SK-N-SH (cell line): ENCODE measurements around the gene SLC12A5. TPM values are rescaled to one million over a fixed set of nuclear protein-coding genes. Genes with fewer than 3 reads are reported as not detected.

Experiments used
- CTCF ChIA-PET: fragments of 300-600, 350-600 bp; formaldehyde crosslinking; extraction: SDS; loops from one replicate; lab custom pipeline; 2021; lab: Yijun Ruan, JAX
- POLR2A ChIA-PET: fragments of 350-600 bp; sonication (Branson Sonifier 250); formaldehyde crosslinking; extraction: SDS; loops from one replicate; lab custom pipeline; 2020; ENCODE audit warnings: antibody characterized with exemption, inconsistent platforms; lab: Yijun Ruan, JAX
- DNase-seq: peaks from one replicate; pipeline ENCODE4 v3.0.0; 2012
- H2AFZ ChIP-seq: fragments of 200-600 bp; sonication (generic); 2 replicates; pipeline ENCODE4 v1.8.1; 2016; ENCODE audit warnings: antibody characterized with exemption, mild to moderate bottlenecking, low read depth
- H3F3A ChIP-seq: fragments of 200-600 bp; sonication (generic); replicated peaks from 2 replicates; pipeline ENCODE3; 2016; ENCODE audit warnings: antibody characterized with exemption, mild to moderate bottlenecking; ENCODE audit not compliant: insufficient read depth
- H3K27ac ChIP-seq, 2 experiments: fragments of 200-500 bp in 1 of 2; fragments of 200-600 bp in 1 of 2; sonication (Bioruptor generic) in 1 of 2; sonication (generic), shearing (Covaris generic) in 1 of 2; 2 replicates each; pipeline versions ENCODE4 v1.5.1 to v1.6.1; 2014 to 2016; ENCODE audit warnings: low read depth in 2 of 2, inconsistent platforms in 1 of 2, low read length in 1 of 2, mild to moderate bottlenecking in 1 of 2, mixed read lengths in 1 of 2
- H3K27me3 ChIP-seq: fragments of 200-600 bp; sonication (generic), shearing (Covaris generic); 2 replicates; pipeline ENCODE4 v1.6.1; 2016; ENCODE audit warnings: mixed run types; ENCODE audit not compliant: insufficient read depth
- H3K36me3 ChIP-seq, 2 experiments: fragments of 200-500 bp in 1 of 2; fragments of 200-600 bp in 1 of 2; sonication (Bioruptor generic) in 1 of 2; sonication (generic) in 1 of 2; replicated peaks in 1 of 2; 2 replicates each; pipeline versions ENCODE3 to v1.5.1; 2014 to 2016; ENCODE audit warnings: low read length in 1 of 2, mild to moderate bottlenecking in 1 of 2; ENCODE audit not compliant: insufficient read depth in 2 of 2, control insufficient read depth in 1 of 2
- H3K4me1 ChIP-seq, 2 experiments: fragments of 200-500 bp in 1 of 2; fragments of 200-600 bp in 1 of 2; sonication (Bioruptor generic) in 1 of 2; sonication (generic), shearing (Covaris generic) in 1 of 2; 2 replicates each; pipeline versions ENCODE4 v1.5.1 to v1.6.1; 2014 to 2016; ENCODE audit warnings: low read depth in 1 of 2, low read length in 1 of 2, mixed run types in 1 of 2; ENCODE audit not compliant: insufficient read depth in 2 of 2, control insufficient read depth in 1 of 2
- H3K4me2 ChIP-seq: fragments of 200-600 bp; sonication (generic), shearing (Covaris generic); 2 replicates; pipeline ENCODE4 v1.6.1; 2017; ENCODE audit warnings: mixed run types
- H3K4me3 ChIP-seq, 2 experiments: fragments of 200-500 bp in 1 of 2; fragments of 200-600 bp in 1 of 2; sonication (Bioruptor generic) in 1 of 2; sonication (generic), shearing (Covaris generic) in 1 of 2; 2 replicates each; pipeline versions ENCODE4 v1.5.1 to v1.8.1; 2014 to 2016; ENCODE audit warnings: low read depth in 2 of 2, inconsistent platforms in 1 of 2, low read length in 1 of 2, mild to moderate bottlenecking in 1 of 2, mixed read lengths in 1 of 2, moderate library complexity in 1 of 2
- H3K79me2 ChIP-seq: fragments of 200-600 bp; sonication (generic); 2 replicates; pipeline ENCODE4 v1.8.1; 2017; ENCODE audit warnings: mild to moderate bottlenecking; ENCODE audit not compliant: insufficient read depth
- H3K9ac ChIP-seq: fragments of 200-600 bp; sonication (generic); 2 replicates; pipeline ENCODE4 v1.6.1; 2017; ENCODE audit warnings: mixed run types
- H3K9me2 ChIP-seq: fragments of 200-600 bp; sonication (generic); 2 replicates; pipeline ENCODE4 v1.6.1; 2017; ENCODE audit warnings: mixed run types
- H3K9me3 ChIP-seq: fragments of 200-600 bp; sonication (generic); 2 replicates; pipeline ENCODE4 v1.6.1; 2017; ENCODE audit warnings: mixed run types, mild to moderate bottlenecking, moderate library complexity
- H4K20me1 ChIP-seq: fragments of 200-600 bp; sonication (generic); 2 replicates; pipeline ENCODE4 v1.6.1; 2017; ENCODE audit warnings: mild to moderate bottlenecking, mixed run types; ENCODE audit not compliant: insufficient read depth
- CHD2 ChIP-seq: fragments of 150-350 bp; IDR thresholded peaks from 2 replicates; pipeline ENCODE4 v1.6.1; 2018; ENCODE audit warnings: low read length; ENCODE audit not compliant: partially characterized antibody
- ELF1 ChIP-seq: IDR thresholded peaks from 2 replicates; pipeline ENCODE4 v1.4.0; 2012
- EP300 ChIP-seq, 2 experiments: IDR thresholded peaks; 2 replicates each; pipeline versions ENCODE4 v1.4.0 to v1.6.1; 2012; ENCODE audit warnings: borderline replicate concordance in 1 of 2, low read depth in 1 of 2, low read length in 1 of 2
- FOXJ3 ChIP-seq: sonication (generic); formaldehyde crosslinking; IDR thresholded peaks from 2 replicates; pipeline ENCODE4 v1.5.1; 2020; ENCODE audit warnings: mild to moderate bottlenecking, missing genetic modification reagents
- FOXM1 ChIP-seq: IDR thresholded peaks from 2 replicates; pipeline ENCODE4 v1.4.0; 2012; ENCODE audit warnings: low read depth, mild to moderate bottlenecking
- GATA2 ChIP-seq: sonication (generic); formaldehyde crosslinking; IDR thresholded peaks from 2 replicates; pipeline ENCODE4 v1.5.0; 2020; ENCODE audit warnings: mild to moderate bottlenecking, missing genetic modification reagents
- MAX ChIP-seq: IDR thresholded peaks from 2 replicates; pipeline ENCODE4 v1.4.0; 2012; ENCODE audit warnings: low read depth
- MEF2A ChIP-seq: IDR thresholded peaks from 2 replicates; pipeline ENCODE4 v1.4.0; 2012; ENCODE audit warnings: low read depth, borderline replicate concordance
- MXI1 ChIP-seq: IDR thresholded peaks from 2 replicates; pipeline ENCODE4 v1.6.1; 2012; ENCODE audit warnings: mild to moderate bottlenecking, low read depth, low read length, improper control_type of control experiment
- PBX3 ChIP-seq: IDR thresholded peaks from 2 replicates; pipeline ENCODE4; 2012
- POLR2AphosphoS5 ChIP-seq: IDR thresholded peaks from 2 replicates; pipeline ENCODE4 v1.6.1; 2012; ENCODE audit warnings: low read depth, low read length
- REST ChIP-seq: IDR thresholded peaks from 2 replicates; pipeline ENCODE4 v1.6.1; 2012; ENCODE audit warnings: mild to moderate bottlenecking, low read depth, low read length, moderate library complexity
- TAF1 ChIP-seq: IDR thresholded peaks from 2 replicates; pipeline ENCODE4 v1.6.1; 2012; ENCODE audit warnings: low read depth, mild to moderate bottlenecking, low read length, moderate library complexity, borderline replicate concordance
- TCF12 ChIP-seq: IDR thresholded peaks from 2 replicates; pipeline ENCODE4 v1.4.0; 2012
- USF1 ChIP-seq: IDR thresholded peaks from 2 replicates; pipeline ENCODE4 v1.4.0; 2012; ENCODE audit warnings: low read depth, borderline replicate concordance
- YY1 ChIP-seq: IDR thresholded peaks from 2 replicates; pipeline ENCODE4 v1.4.0; 2012; ENCODE audit warnings: low read depth, mild to moderate bottlenecking
- WGBS: methylation state at CpG from one replicate; pipeline ENCODE4 v1.1.6; 2017; ENCODE audit warnings: low lambda C conversion rate; 5-methylcytosine and 5-hydroxymethylcytosine counted together
- polyA plus RNA-seq, 3 experiments: library from polyadenylated mRNA; depleted of rRNA; stranded (reverse); fragments of >200 nt; gene quantifications; 2 replicates each; pipeline ENCODE4 v1.2.3, GENCODE V29; 2012

Gene SLC12A5
- polyA plus RNA-seq, 1 of the 3 experiments (the other 2 are of a cell fraction) = 19.9 TPM

GRCh38 chr20:46012921-46013320 lies 16.1 kb upstream of the SLC12A5 start:
- peaks cover 6 to 9% of the 10 kb centered on the region in 2 experiments; a peak in 2 of 4 replicates for H3K4me1 ChIP-seq
- H3K27me3 ChIP-seq = no peaks in the 10 kb centered on the region
- POLR2A ChIA-PET = no interaction called here

More at GRCh38 chr20:46012921-46013320, 16.1 kb upstream of the SLC12A5 start:
- CTCF ChIA-PET = interaction anchor here (0.6 to 5.0 kb wide), 22 partner anchors 11 to 336 kb away, joined by 3 to 61 read pairs (median 4); partner anchors contain the start of gene SLC12A5
- no peak overlapping the region for H2AFZ ChIP-seq
- no peaks in the 10 kb centered on the region for H4K20me1 ChIP-seq
- no peaks in the 10 kb centered on the region for H3K9me3 ChIP-seq
- DNase-seq = no peak
- no peaks in the 10 kb centered on the region for H3F3A ChIP-seq
- WGBS = 76% methylated on average over 10 of the region's 10 CpGs
- no peak for TF ChIP-seq FOXM1
- TF ChIP-seq EP300 (IDR thresholded peaks at IDR 0.05; ENCODE audit: borderline replicate concordance in 1 of 2, low read depth in 1 of 2, low read length in 1 of 2) = no peak
- TF ChIP-seq MAX = no peak
- no peak for TF ChIP-seq CHD2
- no peak for TF ChIP-seq MXI1
- no peak for TF ChIP-seq FOXJ3 (CRISPR knock-in tag)
- no peak for TF ChIP-seq POLR2AphosphoS5
- TF ChIP-seq PBX3 = no peak
- no peak for TF ChIP-seq TCF12
- TF ChIP-seq GATA2 (CRISPR knock-in tag) = no peak
- TF ChIP-seq USF1 = no peak
- TF ChIP-seq ELF1 = no peak
- TF ChIP-seq TAF1 = no peak
- TF ChIP-seq MEF2A = no peak
- no peak for TF ChIP-seq REST
- TF ChIP-seq YY1 = no peak
- H3K79me2 ChIP-seq = no peaks in the 10 kb centered on the region
- no peak overlapping the region for H3K9ac ChIP-seq
- no peaks in the 10 kb centered on the region for H3K9me2 ChIP-seq
- H3K4me3 ChIP-seq = no peak overlapping the region
- H3K4me2 ChIP-seq = no peak overlapping the region
- no peaks in the 10 kb centered on the region for H3K36me3 ChIP-seq
- no peak overlapping the region for H3K27ac ChIP-seq
